Keratinocyte (primary cell): ENCODE results near the gene HEYL. TPM values are rescaled to one million over a fixed set of nuclear protein-coding genes. Genes with fewer than 3 reads are reported as not detected.

Experiments used
- DNase-seq: peaks from one replicate; pipeline ENCODE4 v3.0.0-alpha.2; 2011; ENCODE audit warnings: low read depth, missing footprints, low spot score
- FAIRE-seq: peaks from 2 replicates; lab custom pipeline; 2011; peaks lifted over from hg19 to GRCh38; lab: Jason Lieb, UNC
- H2AFZ ChIP-seq: 2 replicates; pipeline ENCODE4 v1.6.0; 2012; ENCODE audit warnings: low read length, control low read depth, inconsistent platforms; ENCODE audit not compliant: control insufficient read depth
- H3K27ac ChIP-seq: 2 replicates; pipeline ENCODE4 v1.5.1; 2011; ENCODE audit warnings: low read length; ENCODE audit not compliant: control insufficient read depth, insufficient read depth
- H3K27me3 ChIP-seq: 3 replicates; pipeline ENCODE4 v1.6.0; 2011; ENCODE audit warnings: low read length; ENCODE audit not compliant: control insufficient read depth, insufficient read depth; ENCODE audit errors: extremely low read depth
- H3K36me3 ChIP-seq, 2 experiments: 2 replicates in 1 of 2; 3 replicates in 1 of 2; pipeline ENCODE4 v1.5.1; 2011; ENCODE audit warnings: low read length in 2 of 2, mild to moderate bottlenecking in 1 of 2; ENCODE audit not compliant: control insufficient read depth in 2 of 2, insufficient read depth in 2 of 2; ENCODE audit errors: extremely low read depth in 1 of 2
- H3K4me1 ChIP-seq: 3 replicates; pipeline ENCODE4 v1.5.1; 2011; ENCODE audit warnings: low read length; ENCODE audit not compliant: control insufficient read depth, insufficient read depth; ENCODE audit errors: extremely low read depth
- H3K4me2 ChIP-seq: 3 replicates; pipeline ENCODE4 v1.6.0; 2011; ENCODE audit warnings: low read depth, low read length; ENCODE audit not compliant: control insufficient read depth, insufficient read depth; ENCODE audit errors: extremely low read depth
- H3K4me3 ChIP-seq, 3 experiments: fragments of 200-600 bp in 1 of 3; sonication (generic) in 1 of 3; 2 replicates in 2 of 3; 3 replicates in 1 of 3; pipeline ENCODE4 v1.5.1; 2011 to 2016; ENCODE audit warnings: low read length in 3 of 3, mild to moderate bottlenecking in 3 of 3, control low read depth in 2 of 3, inconsistent platforms in 1 of 3, low read depth in 1 of 3, mixed read lengths in 1 of 3, mixed run types in 1 of 3, moderate library complexity in 1 of 3; ENCODE audit not compliant: control insufficient read depth in 2 of 3, insufficient read depth in 2 of 3; ENCODE audit errors: extremely low read depth in 1 of 3
- H3K79me2 ChIP-seq: 2 replicates; pipeline ENCODE4 v1.6.0; 2012; ENCODE audit warnings: low read length; ENCODE audit not compliant: control insufficient read depth, insufficient read depth
- H3K9ac ChIP-seq: 3 replicates; pipeline ENCODE4 v1.6.0; 2011; ENCODE audit warnings: low read length; ENCODE audit not compliant: control insufficient read depth, insufficient read depth; ENCODE audit errors: extremely low read depth
- H3K9me1 ChIP-seq: 3 replicates; pipeline ENCODE4 v1.6.0; 2011; ENCODE audit warnings: low read length; ENCODE audit not compliant: control insufficient read depth, insufficient read depth; ENCODE audit errors: extremely low read depth
- H3K9me3 ChIP-seq: 2 replicates; pipeline ENCODE4 v1.5.1; 2012; ENCODE audit warnings: low read depth, low read length; ENCODE audit not compliant: control insufficient read depth
- H4K20me1 ChIP-seq: 3 replicates; pipeline ENCODE4 v1.6.0; 2011; ENCODE audit warnings: low read length; ENCODE audit not compliant: control insufficient read depth, insufficient read depth; ENCODE audit errors: extremely low read depth
- CTCF ChIP-seq, 3 experiments: IDR thresholded peaks in 1 of 3; conservative IDR thresholded peaks in 1 of 3; optimal IDR thresholded peaks in 1 of 3; 2 replicates in 2 of 3; 3 replicates in 1 of 3; pipeline versions ENCODE3 to v1.5.1; 2011; ENCODE audit warnings: low read length in 3 of 3, mild to moderate bottlenecking in 3 of 3, moderate library complexity in 2 of 3, control low read depth in 1 of 3, inconsistent platforms in 1 of 3; ENCODE audit not compliant: insufficient read depth in 2 of 3; ENCODE audit errors: extremely low read depth in 1 of 3
- EZH2 ChIP-seq: IDR thresholded peaks from one replicate; pipeline ENCODE4 v1.6.1; 2012; ENCODE audit warnings: inconsistent platforms, mild to moderate bottlenecking, low read length, moderate library complexity
- dilution Hi-C: fragments of 300-500 bp; cut with MboI; formaldehyde crosslinking; loops from one replicate; pipeline ENCODE4 v1.7.0; 2020; ENCODE audit warnings: low sequenced_read_pairs; ENCODE audit not compliant: extremely low pct_ligation_motif_present
- polyA plus RNA-seq, 5 experiments: library from polyadenylated mRNA; depleted of rRNA in 3 of 5; stranded (reverse) in 3 of 5; stranded (forward) in 1 of 5; unstranded in 1 of 5; fragments of >200 nt; gene quantifications; 1 replicate in 1 of 5; 2 replicates in 3 of 5; 3 replicates in 1 of 5; pipeline versions ENCODE4 v1.2.1 to v1.2.3, GENCODE V29; 2011 to 2012; ENCODE audit warnings: missing spikeins in 2 of 5, low read depth in 1 of 5, low replicate concordance in 1 of 5

HEYL gene
- polyA plus RNA-seq, 1 donor (not counting 4 experiments of a cell fraction or from before 2014, with no cell fraction given), result not detected

- Histone ChIP-seq H3K4me1 (peaks cover 8% of the 10 kb centered on the region), H3K4me3 (no peak overlapping the region), H3K4me2 (no peak overlapping the region), H3K79me2 (no peaks in the 10 kb centered on the region), H3K27ac (no peak overlapping the region), H2AFZ (no peak overlapping the region), H3K9ac (no peak overlapping the region), H3K36me3 (no peaks in the 10 kb centered on the region), H4K20me1 (no peaks in the 10 kb centered on the region), H3K27me3 (peaks cover 5% of the 10 kb centered on the region), H3K9me1 (no peaks in the 10 kb centered on the region), H3K9me3 (no peaks in the 10 kb centered on the region)
- TF ChIP-seq EZH2 (no peak), CTCF (optimal IDR thresholded peaks at IDR 0.05 in 1 of 3, IDR thresholded peaks at IDR 0.05 in 1 of 3, conservative IDR thresholded peaks at IDR 0.05 in 1 of 3; ENCODE audit: extremely low read depth in 1 of 3, insufficient read depth in 2 of 3, low read length in 3 of 3) (no peak)
- FAIRE-seq (no peak), DNase-seq (no peak)
- dilution Hi-C loops, result no loop called here
These were observed 16.9 kb upstream of the HEYL start for GRCh38 chr1:39656391-39656790.

GRCh38 chr1:39655578-39656268 is 16.3 kb upstream of the HEYL start:
- no peaks in the 10 kb centered on the region for H3K9me3 ChIP-seq
- H4K20me1 ChIP-seq, result no peaks in the 10 kb centered on the region
- FAIRE-seq (no peak), DNase-seq (no peak)
- TF ChIP-seq CTCF (optimal IDR thresholded peaks at IDR 0.05 in 1 of 3, IDR thresholded peaks at IDR 0.05 in 1 of 3, conservative IDR thresholded peaks at IDR 0.05 in 1 of 3; ENCODE audit: extremely low read depth in 1 of 3, insufficient read depth in 2 of 3, low read length in 3 of 3) (no peak), EZH2 (no peak)
- H3K79me2 ChIP-seq, result no peaks in the 10 kb centered on the region
- H3K9ac ChIP-seq, result no peak overlapping the region
- no peaks in the 10 kb centered on the region for H3K9me1 ChIP-seq
- dilution Hi-C loops, result no loop called here
- H3K36me3 ChIP-seq, result no peaks in the 10 kb centered on the region
- no peak overlapping the region for H3K27ac ChIP-seq
- no peak overlapping the region for H3K4me3 ChIP-seq
- H3K4me2 ChIP-seq, result no peak overlapping the region
- no peak overlapping the region for H2AFZ ChIP-seq
- peaks cover under 1% of the 10 kb centered on the region for H3K27me3 ChIP-seq
- H3K4me1 ChIP-seq, result peaks cover 8% of the 10 kb centered on the region
